Peyer's patch (tissue), 4 donors: ENCODE measurements around the gene SLC18A3. TPM values are rescaled to one million over a fixed set of nuclear protein-coding genes. Genes with fewer than 3 reads are reported as not detected.
A peak's percentile ranks its signal among the peaks of the same experiment; 100 is the strongest.

ENCODE experiments used
- DNase-seq, 3 donors: peaks; one replicate each; pipeline ENCODE4 v3.0.0-alpha.2; 2017 to 2019
- H3K27ac ChIP-seq, 4 donors: fragments of 200-600 bp; sonication (generic); one replicate each; pipeline ENCODE4 v1.5.1; 2016 to 2019
- H3K27me3 ChIP-seq, 2 donors: fragments of 200-600 bp; sonication (generic); one replicate each; pipeline ENCODE4 v1.5.1; 2019
- H3K36me3 ChIP-seq, 3 donors: fragments of 200-600 bp; sonication (generic); one replicate each; pipeline ENCODE4 v1.5.1; 2016 to 2019
- H3K4me1 ChIP-seq, 4 donors: fragments of 200-600 bp; sonication (generic); one replicate each; pipeline ENCODE4 v1.5.1; 2016 to 2019
- H3K4me3 ChIP-seq, 4 donors: fragments of 200-600 bp; sonication (generic); 1 replicate in 3 of 4; 2 replicates in 1 of 4; pipeline ENCODE4 v1.5.1; 2016 to 2019; ENCODE audit warnings: mild to moderate bottlenecking in 1 of 4
- H3K9me3 ChIP-seq, 4 donors: fragments of 200-600 bp; sonication (generic); one replicate each; pipeline ENCODE4 v1.5.1; 2016 to 2019; ENCODE audit warnings: mild to moderate bottlenecking in 1 of 4
- CTCF ChIP-seq, 6 experiments: fragments of 450-650 bp in 4 of 6; fragments of 200-600 bp in 2 of 6; sonication (generic) in 1 of 6; IDR thresholded peaks; one replicate each; pipeline ENCODE4 v1.5.1; 2017 to 2019; ENCODE audit warnings: antibody characterized with exemption in 6 of 6, mild to moderate bottlenecking in 3 of 6, moderate library complexity in 1 of 6
- POLR2A ChIP-seq, 2 donors: fragments of 450-650 bp; IDR thresholded peaks; one replicate each; pipeline ENCODE4 v1.5.1; 2017; ENCODE audit warnings: antibody characterized with exemption in 2 of 2, mild to moderate bottlenecking in 2 of 2, moderate library complexity in 2 of 2
- total RNA-seq, 4 donors: library from RNA; depleted of rRNA; stranded (reverse); fragments of >200 nt; gene quantifications; one replicate each; pipeline ENCODE4 v1.1.0, GENCODE V29; 2016

The SLC18A3 gene
- total RNA-seq, 4 donors from 2014 or later, result 0.47 TPM; not detected in 3

DNA sequence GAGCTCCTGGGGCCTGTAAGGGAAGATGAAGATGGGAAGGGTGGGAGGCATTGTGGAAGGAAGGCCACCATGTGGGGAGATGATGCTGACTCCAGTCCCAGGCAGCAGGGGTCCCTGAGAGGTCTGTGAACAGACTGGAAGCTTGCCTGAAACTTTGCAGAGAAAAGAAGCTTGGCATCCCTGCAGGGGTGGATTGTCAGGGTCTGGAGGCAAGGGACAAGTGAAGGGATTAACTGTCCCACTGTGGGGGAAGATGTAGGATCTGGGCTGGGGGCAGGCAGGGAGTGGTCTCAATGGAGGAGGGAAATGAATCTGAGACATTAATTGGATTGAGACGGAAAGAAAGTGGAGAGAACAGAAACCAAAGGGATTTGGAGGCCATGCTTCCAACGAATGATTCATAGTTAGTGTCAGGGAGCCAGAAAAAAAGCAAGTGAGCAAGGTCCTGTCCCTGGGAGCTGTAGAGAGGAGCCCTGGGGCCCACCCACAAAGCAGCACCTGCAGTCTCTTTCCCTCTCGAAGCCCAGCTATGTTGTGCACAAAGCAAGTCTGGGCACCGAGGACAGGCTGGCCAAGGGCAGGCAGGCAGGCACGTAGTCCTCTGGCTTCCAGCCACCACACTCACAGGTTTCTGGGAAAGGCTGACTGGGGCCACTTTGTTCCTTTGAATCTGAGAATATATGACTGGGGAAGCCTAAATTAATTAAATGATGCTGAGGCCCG lies 4.7 kb upstream of the SLC18A3 start:
- no peak overlapping the region for H3K27ac ChIP-seq
- no peaks in the 10 kb centered on the region for H3K36me3 ChIP-seq
- H3K9me3 ChIP-seq, result no peaks in the 10 kb centered on the region
- no peak overlapping the region for H3K4me3 ChIP-seq
- H3K27me3 ChIP-seq, result peaks cover 0 to 26% of the 10 kb centered on the region in 2 donors
- DNase-seq, result peak in 1 of 3 donors; percentile 24
- no peak for TF ChIP-seq POLR2A (IDR thresholded peaks at IDR 0.05)
- no peak for TF ChIP-seq CTCF (IDR thresholded peaks at IDR 0.05)
- peaks cover 0 to 13% (median 0%) of the 10 kb centered on the region in 4 donors for H3K4me1 ChIP-seq

DNA sequence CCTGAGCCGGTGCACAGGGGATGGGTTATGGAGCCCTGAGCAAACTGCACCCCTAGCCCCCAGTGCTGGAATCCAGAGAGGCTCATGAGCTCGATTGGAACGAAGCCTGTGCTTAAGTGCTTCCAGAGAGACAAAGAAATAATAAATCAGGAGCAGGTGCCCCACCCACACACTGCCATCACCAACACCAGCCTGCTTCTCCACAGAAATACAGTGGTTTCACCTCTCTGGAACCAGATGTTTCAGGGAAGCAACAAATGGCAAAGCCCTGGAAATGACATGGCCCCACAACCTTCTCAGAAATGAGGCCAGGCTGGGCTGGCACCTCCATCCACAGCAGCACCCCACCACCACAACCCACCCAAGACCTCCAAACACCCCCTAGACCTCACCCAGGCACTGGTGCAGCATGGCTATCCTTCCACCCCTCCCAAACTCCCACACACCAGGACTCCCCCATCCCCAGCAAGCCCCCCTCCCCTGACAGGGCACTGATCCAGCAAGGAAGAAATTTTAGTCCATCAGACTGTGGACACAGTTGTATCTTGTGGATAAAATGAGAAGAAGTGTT lies 4.1 kb upstream of the SLC18A3 start:
- peaks cover 0 to 33% of the 10 kb centered on the region in 2 donors for H3K27me3 ChIP-seq
- H3K9me3 ChIP-seq, result no peaks in the 10 kb centered on the region
- peaks cover 0 to 19% (median 0%) of the 10 kb centered on the region in 4 donors for H3K4me1 ChIP-seq
- H3K27ac ChIP-seq, result no peak overlapping the region
- no peak for TF ChIP-seq CTCF (IDR thresholded peaks at IDR 0.05)
- no peak for TF ChIP-seq POLR2A (IDR thresholded peaks at IDR 0.05)
- H3K4me3 ChIP-seq, result no peak overlapping the region
- DNase-seq, result no peak
- H3K36me3 ChIP-seq, result no peaks in the 10 kb centered on the region

- TF ChIP-seq CTCF (IDR thresholded peaks at IDR 0.05) (no peak), POLR2A (IDR thresholded peaks at IDR 0.05) (no peak)
- peaks cover 0 to 21% (median 0%) of the 10 kb centered on the region in 4 donors for H3K4me1 ChIP-seq
- no peak overlapping the region for H3K27ac ChIP-seq
- H3K36me3 ChIP-seq, result no peaks in the 10 kb centered on the region
- peaks cover 0 to 9% (median 0%) of the 10 kb centered on the region in 4 donors for H3K9me3 ChIP-seq
- no peak overlapping the region for H3K4me3 ChIP-seq
- peak; percentile 25 to 66 (median 62) for DNase-seq
- H3K27me3 ChIP-seq, result peaks cover 0 to 43% of the 10 kb centered on the region in 2 donors
Observed at GRCh38 chr10:49606981-49607535, 3.1 kb upstream of the SLC18A3 start.

DNA sequence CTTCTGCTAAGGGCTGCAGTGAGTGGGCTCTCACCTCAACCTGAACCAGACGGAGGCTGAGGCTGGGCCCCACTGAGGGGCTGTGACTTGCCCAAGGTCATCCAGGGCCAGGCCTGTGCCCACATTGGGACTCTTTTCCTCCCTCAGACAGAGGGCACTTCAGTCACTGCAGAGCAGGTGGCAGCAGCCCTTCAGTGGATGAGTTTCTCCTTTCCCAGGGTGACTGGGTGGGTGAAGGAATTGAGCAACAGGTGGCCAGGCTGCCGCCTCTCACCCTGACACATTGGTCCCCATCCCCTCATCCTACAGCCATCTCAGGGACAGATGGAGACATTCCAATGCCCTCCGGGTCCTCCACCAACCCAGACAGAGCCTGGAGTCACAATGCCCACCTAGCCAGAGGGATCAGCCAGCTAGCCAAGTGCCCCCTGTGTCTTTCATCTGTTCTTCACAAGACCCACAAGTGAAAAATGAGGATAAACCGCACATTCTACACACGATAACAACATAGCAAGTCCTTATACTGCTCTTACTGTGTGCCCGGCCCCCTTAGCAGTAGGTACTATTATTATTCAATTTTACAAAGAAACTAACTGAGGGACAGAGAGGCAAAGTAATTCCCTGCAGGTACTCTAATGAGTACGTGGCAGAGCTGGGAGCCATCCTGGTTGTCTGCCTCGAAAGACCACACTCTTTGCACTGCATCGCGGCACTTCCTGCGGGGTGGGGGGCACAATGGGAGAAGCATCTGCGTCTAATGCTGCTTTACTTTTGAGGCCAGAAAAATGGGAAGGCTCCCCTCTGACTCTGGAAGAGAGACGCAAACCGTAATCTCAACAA lies 1.7 kb upstream of the SLC18A3 start:
- TF ChIP-seq CTCF (IDR thresholded peaks at IDR 0.05) (no peak), POLR2A (IDR thresholded peaks at IDR 0.05) (no peak)
- H3K27me3 ChIP-seq, result peaks cover 0 to 43% of the 10 kb centered on the region in 2 donors
- peaks cover 0 to 21% (median 0%) of the 10 kb centered on the region in 4 donors for H3K4me1 ChIP-seq

DNA sequence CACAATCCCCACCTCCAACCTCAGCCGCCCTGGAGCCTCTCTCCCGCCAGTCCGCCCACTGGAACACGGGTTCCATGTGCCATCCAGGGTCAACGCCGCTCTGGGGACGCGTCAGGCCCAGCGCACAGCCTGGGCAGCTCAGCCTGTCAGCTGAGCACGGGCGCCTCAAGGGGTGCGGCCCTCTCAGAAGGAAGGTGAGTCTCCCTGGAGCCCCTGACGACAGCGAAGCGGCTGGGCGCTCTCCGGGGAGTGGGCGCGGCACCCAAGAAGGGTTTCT lies 1.2 kb upstream of the SLC18A3 start:
- peaks cover 0 to 9% (median 0%) of the 10 kb centered on the region in 4 donors for H3K9me3 ChIP-seq
- peaks cover 0 to 43% of the 10 kb centered on the region in 2 donors for H3K27me3 ChIP-seq
- H3K4me1 ChIP-seq, result peaks cover 0 to 21% (median 0%) of the 10 kb centered on the region in 4 donors

More for the DNA sequence above, 1.7 kb upstream of the SLC18A3 start:
- H3K4me3 ChIP-seq, result no peak overlapping the region
- peaks cover 0 to 9% (median 0%) of the 10 kb centered on the region in 4 donors for H3K9me3 ChIP-seq
- peak in 2 of 3 donors; percentile 25 to 33 for DNase-seq
- no peak overlapping the region for H3K27ac ChIP-seq
- no peaks in the 10 kb centered on the region for H3K36me3 ChIP-seq

More for the DNA sequence above, 1.2 kb upstream of the SLC18A3 start:
- Histone ChIP-seq H3K36me3 (no peaks in the 10 kb centered on the region), H3K4me3 (no peak overlapping the region), H3K27ac (no peak overlapping the region)
- TF ChIP-seq POLR2A (IDR thresholded peaks at IDR 0.05) (no peak), CTCF (IDR thresholded peaks at IDR 0.05) (no peak)
- DNase-seq, result peak in 2 of 3 donors; percentile 15 to 48
